K562 (cell line): ENCODE measurements around the gene EFCAB8. TPM values are rescaled to one million over a fixed set of nuclear protein-coding genes. Genes with fewer than 3 reads are reported as not detected.

Source experiments
- C11orf30 ChIP-seq: fragments of 450-650 bp; IDR thresholded peaks from 2 replicates; pipeline ENCODE4 v1.6.1; 2016; ENCODE audit warnings: low read depth, mild to moderate bottlenecking
- CC2D1A ChIP-seq: fragments of 450-650 bp; IDR thresholded peaks from 2 replicates; pipeline ENCODE4 v1.6.1; 2017; ENCODE audit warnings: mild to moderate bottlenecking
- POLR3A ChIP-seq: IDR thresholded peaks from 2 replicates; pipeline ENCODE4 v1.6.1; 2011; ENCODE audit warnings: borderline replicate concordance, mild to moderate bottlenecking, moderate library complexity; ENCODE audit not compliant: insufficient read length, insufficient read depth; ENCODE audit errors: extremely low read depth
- RFX5 ChIP-seq: IDR thresholded peaks from 2 replicates; pipeline ENCODE4 v1.6.1; 2011; ENCODE audit warnings: low read depth, mild to moderate bottlenecking, improper control_type of control experiment, low read length
- SIRT6 ChIP-seq: IDR thresholded peaks from one replicate; pipeline ENCODE4 v1.6.1; 2012; ENCODE audit warnings: low read depth, mild to moderate bottlenecking, control low read depth, inconsistent platforms, low read length, moderate library complexity
- ZNF41 ChIP-seq: fragments of 250-450 bp; sonication (Bioruptor Pico); conservative IDR thresholded peaks from 2 replicates; pipeline ENCODE4 v1.4.0; 2020; ENCODE audit warnings: mild to moderate bottlenecking
- polyA plus RNA-seq, 8 experiments: library from polyadenylated mRNA; depleted of rRNA in 4 of 8; stranded (reverse) in 5 of 8; unstranded in 3 of 8; fragments of >200 nt; fragmentation: Nextera tagmentation in 2 of 8; fragmentation: Illumina TruSeq in 1 of 8; extraction: Ambion mirVana in 2 of 8; extraction: Trizol in 1 of 8; gene quantifications; 2 replicates each; pipeline versions ENCODE4 v1.2.1 to v1.2.3, GENCODE V29; 2011 to 2014; ENCODE audit warnings: inconsistent platforms in 1 of 8, missing spikeins in 1 of 8
- total RNA-seq, 7 experiments: library from RNA; depleted of rRNA in 6 of 7; stranded (reverse); fragments of >200 nt in 6 of 7; fragmentation: Illumina TruSeq in 2 of 7; extraction: Trizol in 2 of 7; gene quantifications; 2 replicates each; pipeline versions ENCODE4 v1.2.1 to v1.2.3, GENCODE V29; 2011 to 2021; ENCODE audit warnings: low replicate concordance in 1 of 7
- TF ChIP-seq, protein P1 (sequence below): fragments of 200-800 bp; sonication (Bioruptor generic); IDR thresholded peaks from 2 replicates; pipeline ENCODE4 v1.6.1; 2016; ENCODE audit warnings: missing genetic modification characterization, missing compliant biosample characterization
- TF ChIP-seq, protein P2 (sequence below): fragments of 200-400 bp; formaldehyde crosslinking; IDR thresholded peaks from 2 replicates; pipeline ENCODE4 v1.6.1; 2017; ENCODE audit warnings: mild to moderate bottlenecking, low read depth, low read length, moderate library complexity
- TF ChIP-seq, protein P3 (sequence below): sonication (generic); formaldehyde crosslinking; IDR thresholded peaks from 2 replicates; pipeline ENCODE4 v1.8.1; 2022; ENCODE audit warnings: missing genetic modification reagents
- TF ChIP-seq, protein P4 (sequence below): IDR thresholded peaks from 2 replicates; pipeline ENCODE4 v1.6.1; 2014; ENCODE audit warnings: antibody characterized with exemption

EFCAB8 gene
- total and polyA plus RNA-seq, 9 of the 15 experiments (the other 6 are each of a cell fraction or from before 2014, with no cell fraction given), result 0.03 to 0.18 (median 0.11) TPM; not detected in 6

DNA sequence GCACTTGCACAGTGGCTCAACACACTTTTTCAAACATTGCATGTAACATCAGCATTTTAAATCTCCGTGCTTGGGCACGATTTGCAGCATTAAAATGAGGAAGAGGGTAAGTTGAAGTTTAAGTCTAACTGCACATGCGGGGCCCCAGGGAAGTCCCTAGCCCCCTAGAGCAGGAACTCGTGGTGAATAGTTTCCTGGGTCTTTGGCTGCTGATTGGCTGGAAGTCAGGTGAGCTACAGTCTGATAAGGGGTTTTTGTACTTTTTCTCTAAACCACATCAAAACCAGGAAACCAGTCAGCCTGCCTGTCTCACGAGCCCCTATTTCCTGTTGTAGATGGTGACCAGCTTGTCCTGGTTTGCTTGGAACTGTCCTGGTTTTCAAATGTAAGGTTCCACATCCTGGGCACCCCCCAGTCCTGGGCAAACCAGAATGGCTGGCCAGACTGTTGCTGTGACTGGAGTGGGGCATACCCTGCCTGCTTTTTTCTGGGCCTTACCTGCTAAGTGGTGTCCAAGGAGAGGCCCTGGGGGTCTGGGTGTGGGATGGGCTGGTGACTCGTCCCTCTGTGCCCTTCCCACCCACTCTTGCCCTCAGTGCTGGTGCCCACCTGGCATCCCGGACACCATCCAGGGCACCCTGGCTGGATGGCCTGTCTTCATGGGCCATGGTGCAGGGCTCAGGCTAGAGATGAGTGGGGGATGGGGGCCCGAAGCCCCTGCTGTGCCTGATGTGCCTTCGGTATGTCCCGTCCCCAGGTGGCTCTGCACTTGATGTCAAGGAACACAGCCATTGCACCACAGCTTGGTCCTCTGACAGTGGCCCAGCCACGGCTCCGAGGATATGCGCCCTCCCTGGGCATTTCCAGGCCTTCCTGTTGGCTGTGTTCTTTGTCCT is 113.7 kb downstream of the EFCAB8 start (continued):
- no peak for TF ChIP-seq SIRT6
- TF ChIP-seq ZNF41, result no peak
- TF ChIP-seq RFX5, result no peak
- TF ChIP-seq POLR3A, result no peak
- TF ChIP-seq, protein P1, sequence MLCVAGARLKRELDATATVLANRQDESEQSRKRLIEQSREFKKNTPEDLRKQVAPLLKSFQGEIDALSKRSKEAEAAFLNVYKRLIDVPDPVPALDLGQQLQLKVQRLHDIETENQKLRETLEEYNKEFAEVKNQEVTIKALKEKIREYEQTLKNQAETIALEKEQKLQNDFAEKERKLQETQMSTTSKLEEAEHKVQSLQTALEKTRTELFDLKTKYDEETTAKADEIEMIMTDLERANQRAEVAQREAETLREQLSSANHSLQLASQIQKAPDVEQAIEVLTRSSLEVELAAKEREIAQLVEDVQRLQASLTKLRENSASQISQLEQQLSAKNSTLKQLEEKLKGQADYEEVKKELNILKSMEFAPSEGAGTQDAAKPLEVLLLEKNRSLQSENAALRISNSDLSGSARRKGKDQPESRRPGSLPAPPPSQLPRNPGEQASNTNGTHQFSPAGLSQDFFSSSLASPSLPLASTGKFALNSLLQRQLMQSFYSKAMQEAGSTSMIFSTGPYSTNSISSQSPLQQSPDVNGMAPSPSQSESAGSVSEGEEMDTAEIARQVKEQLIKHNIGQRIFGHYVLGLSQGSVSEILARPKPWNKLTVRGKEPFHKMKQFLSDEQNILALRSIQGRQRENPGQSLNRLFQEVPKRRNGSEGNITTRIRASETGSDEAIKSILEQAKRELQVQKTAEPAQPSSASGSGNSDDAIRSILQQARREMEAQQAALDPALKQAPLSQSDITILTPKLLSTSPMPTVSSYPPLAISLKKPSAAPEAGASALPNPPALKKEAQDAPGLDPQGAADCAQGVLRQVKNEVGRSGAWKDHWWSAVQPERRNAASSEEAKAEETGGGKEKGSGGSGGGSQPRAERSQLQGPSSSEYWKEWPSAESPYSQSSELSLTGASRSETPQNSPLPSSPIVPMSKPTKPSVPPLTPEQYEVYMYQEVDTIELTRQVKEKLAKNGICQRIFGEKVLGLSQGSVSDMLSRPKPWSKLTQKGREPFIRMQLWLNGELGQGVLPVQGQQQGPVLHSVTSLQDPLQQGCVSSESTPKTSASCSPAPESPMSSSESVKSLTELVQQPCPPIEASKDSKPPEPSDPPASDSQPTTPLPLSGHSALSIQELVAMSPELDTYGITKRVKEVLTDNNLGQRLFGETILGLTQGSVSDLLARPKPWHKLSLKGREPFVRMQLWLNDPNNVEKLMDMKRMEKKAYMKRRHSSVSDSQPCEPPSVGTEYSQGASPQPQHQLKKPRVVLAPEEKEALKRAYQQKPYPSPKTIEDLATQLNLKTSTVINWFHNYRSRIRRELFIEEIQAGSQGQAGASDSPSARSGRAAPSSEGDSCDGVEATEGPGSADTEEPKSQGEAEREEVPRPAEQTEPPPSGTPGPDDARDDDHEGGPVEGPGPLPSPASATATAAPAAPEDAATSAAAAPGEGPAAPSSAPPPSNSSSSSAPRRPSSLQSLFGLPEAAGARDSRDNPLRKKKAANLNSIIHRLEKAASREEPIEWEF (CRISPR knock-in tag), result no peak
- TF ChIP-seq, protein P2, sequence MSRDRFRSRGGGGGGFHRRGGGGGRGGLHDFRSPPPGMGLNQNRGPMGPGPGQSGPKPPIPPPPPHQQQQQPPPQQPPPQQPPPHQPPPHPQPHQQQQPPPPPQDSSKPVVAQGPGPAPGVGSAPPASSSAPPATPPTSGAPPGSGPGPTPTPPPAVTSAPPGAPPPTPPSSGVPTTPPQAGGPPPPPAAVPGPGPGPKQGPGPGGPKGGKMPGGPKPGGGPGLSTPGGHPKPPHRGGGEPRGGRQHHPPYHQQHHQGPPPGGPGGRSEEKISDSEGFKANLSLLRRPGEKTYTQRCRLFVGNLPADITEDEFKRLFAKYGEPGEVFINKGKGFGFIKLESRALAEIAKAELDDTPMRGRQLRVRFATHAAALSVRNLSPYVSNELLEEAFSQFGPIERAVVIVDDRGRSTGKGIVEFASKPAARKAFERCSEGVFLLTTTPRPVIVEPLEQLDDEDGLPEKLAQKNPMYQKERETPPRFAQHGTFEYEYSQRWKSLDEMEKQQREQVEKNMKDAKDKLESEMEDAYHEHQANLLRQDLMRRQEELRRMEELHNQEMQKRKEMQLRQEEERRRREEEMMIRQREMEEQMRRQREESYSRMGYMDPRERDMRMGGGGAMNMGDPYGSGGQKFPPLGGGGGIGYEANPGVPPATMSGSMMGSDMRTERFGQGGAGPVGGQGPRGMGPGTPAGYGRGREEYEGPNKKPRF, result no peak
- TF ChIP-seq C11orf30, result no peak
- TF ChIP-seq, protein P3, sequence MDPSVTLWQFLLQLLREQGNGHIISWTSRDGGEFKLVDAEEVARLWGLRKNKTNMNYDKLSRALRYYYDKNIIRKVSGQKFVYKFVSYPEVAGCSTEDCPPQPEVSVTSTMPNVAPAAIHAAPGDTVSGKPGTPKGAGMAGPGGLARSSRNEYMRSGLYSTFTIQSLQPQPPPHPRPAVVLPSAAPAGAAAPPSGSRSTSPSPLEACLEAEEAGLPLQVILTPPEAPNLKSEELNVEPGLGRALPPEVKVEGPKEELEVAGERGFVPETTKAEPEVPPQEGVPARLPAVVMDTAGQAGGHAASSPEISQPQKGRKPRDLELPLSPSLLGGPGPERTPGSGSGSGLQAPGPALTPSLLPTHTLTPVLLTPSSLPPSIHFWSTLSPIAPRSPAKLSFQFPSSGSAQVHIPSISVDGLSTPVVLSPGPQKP, result no peak
- TF ChIP-seq, protein P4, sequence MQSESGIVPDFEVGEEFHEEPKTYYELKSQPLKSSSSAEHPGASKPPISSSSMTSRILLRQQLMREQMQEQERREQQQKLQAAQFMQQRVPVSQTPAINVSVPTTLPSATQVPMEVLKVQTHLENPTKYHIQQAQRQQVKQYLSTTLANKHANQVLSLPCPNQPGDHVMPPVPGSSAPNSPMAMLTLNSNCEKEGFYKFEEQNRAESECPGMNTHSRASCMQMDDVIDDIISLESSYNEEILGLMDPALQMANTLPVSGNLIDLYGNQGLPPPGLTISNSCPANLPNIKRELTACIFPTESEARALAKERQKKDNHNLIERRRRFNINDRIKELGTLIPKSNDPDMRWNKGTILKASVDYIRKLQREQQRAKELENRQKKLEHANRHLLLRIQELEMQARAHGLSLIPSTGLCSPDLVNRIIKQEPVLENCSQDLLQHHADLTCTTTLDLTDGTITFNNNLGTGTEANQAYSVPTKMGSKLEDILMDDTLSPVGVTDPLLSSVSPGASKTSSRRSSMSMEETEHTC, result no peak
- TF ChIP-seq CC2D1A, result no peak
- TF ChIP-seq, all 486 proteins: peak for 7
